Lower leg skin (tissue), 3 donors: ENCODE measurements around the gene CIAO1.

ENCODE experiments used
- CTCF ChIP-seq, 3 donors: fragments of 450-650 bp; IDR thresholded peaks; one replicate each; pipeline ENCODE4 v1.5.1; 2016; ENCODE audit warnings: antibody characterized with exemption in 3 of 3, mild to moderate bottlenecking in 3 of 3, moderate library complexity in 2 of 3
- POLR2A ChIP-seq, 2 donors: fragments of 450-650 bp; IDR thresholded peaks; one replicate each; pipeline ENCODE4 v1.6.1; 2016 to 2017; ENCODE audit warnings: antibody characterized with exemption in 2 of 2, mild to moderate bottlenecking in 1 of 2, moderate library complexity in 1 of 2

DNA sequence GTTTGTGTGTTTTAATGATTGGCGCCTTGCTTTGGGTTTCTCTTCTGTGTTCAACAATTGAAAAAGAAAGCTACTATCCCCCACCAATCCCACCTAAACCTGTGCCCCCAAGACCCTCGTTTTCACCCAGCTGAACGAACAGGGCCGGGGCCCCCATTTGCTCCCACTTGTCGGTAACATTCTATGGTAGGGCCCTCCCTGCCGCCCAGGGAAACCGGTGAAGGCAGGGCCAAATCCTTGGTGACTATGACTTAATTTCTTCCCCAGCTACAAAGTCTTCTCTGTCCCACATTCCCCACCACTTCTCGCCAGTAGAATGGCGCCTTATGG lies 39.9 kb downstream of the CIAO1 start:
- TF ChIP-seq CTCF (IDR thresholded peaks at IDR 0.05) = no peak
- no peak for TF ChIP-seq POLR2A (IDR thresholded peaks at IDR 0.05)
